UCSD-AML1 (cell line): ENCODE measurements around the gene ARHGDIG.
A peak's percentile ranks its signal among the peaks of the same experiment; 100 is the strongest.

Experiments
- DNase-seq: peaks from one replicate; lab custom pipeline; 2025; ENCODE audit not compliant: unreplicated experiment; lab: John Stamatoyannopoulos, UW

ARHGDIG gene

DNA sequence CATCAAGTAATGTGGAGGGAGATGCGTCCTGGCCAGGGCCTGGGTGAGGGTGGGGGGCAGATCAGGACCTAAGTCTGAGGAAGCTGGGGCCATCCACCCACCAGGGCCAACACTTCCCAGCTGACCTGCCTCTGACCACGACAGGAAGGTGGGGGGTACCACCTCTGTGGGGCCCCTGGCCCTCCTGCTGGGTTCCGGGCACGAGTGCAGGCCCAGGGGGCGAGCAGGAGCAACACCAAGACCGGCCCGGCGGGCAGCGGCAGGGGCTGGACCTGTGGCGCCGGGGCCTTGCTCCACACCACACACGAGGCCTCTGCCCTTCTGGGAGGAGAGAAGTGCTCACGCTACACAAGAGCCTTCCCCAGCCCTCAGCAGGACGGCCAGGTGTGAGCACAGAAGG, 15.9 kb downstream of the ARHGDIG start:
- DNase-seq = no peak

DNA sequence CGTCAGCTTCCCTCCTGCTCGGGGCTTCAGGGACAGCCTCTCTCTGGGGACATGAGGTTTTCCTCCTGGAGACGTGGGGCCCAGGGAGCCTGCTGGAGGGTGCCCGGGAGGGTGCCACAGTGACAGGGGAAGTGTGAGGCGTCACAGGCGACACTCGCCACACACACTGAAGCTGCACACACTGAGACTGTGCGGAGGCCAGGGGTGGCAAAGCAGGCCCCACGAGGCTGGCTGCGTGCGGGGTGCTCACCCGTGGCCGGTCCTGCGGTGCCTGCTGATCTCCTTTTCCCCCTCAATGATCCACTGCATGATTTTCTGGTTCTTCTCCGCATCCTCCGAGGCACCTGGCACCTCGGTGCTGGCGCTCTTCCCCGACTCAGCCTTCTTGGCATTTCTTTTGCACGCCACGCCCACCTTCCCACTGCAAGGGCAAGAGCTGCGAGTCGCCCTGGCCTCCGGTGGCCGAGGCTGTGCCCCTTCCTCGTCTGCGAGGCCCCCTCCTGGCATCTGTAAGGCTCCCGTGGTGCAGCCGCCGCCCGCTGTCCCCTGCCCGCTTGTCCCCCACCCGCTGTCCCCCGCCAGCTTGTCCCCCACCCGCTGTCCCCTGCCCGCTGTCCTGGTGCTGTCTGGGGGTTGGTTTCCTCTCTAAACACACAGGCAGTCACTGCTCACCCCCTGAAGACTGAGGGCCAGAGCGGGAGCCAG, 16.6 kb downstream of the ARHGDIG start:
- DNase-seq = no peak

DNA sequence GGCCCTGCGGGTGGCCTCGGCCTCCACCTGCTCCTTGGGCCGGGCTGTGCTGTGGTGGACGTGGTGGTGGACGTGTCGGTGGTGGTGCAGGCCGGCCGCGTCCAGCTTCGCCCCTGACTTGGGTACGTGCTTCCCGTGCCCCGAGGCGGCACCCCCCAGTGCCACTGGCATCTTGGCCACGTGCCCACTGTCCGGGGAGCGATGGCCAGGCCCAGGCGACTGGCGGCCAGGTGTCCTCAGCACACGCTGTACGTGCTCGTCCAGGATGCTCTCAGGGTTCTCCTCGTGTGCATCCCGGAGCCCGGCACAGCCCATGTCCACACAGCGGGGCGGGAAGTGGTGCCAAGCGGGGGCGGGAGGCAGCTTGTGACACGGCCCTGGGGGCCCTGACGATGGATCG, 17.4 kb downstream of the ARHGDIG start:
- no peak for DNase-seq

DNA sequence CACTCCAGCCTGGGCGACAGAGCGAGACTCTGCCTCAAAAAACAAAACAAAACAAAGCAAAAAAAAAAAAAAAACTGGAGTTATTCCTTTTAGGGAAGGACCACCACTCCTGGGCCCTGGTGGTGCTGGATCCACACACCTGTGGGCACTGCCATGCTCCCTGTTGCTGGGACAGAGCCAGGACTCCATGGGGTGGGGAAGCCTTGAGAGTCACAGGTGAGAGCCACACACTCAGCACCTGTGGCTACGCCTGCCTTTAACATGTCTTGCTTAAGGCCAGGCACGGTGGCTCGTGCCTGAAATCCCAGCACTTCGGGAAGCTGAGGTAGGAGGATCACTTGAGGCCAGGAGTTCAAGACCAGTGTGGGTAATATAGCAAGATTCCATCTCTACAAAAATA, 20.8 kb downstream of the ARHGDIG start:
- no peak for DNase-seq

DNA sequence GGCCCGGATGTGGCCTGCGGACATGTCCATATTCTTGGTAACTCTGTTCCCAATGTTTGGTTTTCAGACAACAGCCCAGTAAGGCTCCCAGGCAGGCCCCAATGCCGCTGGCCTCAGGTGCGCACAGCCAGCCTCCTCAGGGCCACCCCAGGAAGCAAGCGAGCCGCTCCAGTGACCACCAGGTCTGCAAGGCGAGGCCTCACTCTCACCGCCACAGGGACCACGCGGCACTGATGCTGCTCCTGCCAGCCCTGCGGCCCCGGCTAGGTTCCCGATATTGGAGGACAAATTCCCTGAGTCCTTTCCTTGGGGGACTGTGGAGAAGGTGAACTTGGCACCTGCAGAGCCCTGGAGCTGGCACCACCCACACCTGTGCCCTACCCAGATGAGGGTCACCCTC, 21.6 kb downstream of the ARHGDIG start:
- no peak for DNase-seq

DNA sequence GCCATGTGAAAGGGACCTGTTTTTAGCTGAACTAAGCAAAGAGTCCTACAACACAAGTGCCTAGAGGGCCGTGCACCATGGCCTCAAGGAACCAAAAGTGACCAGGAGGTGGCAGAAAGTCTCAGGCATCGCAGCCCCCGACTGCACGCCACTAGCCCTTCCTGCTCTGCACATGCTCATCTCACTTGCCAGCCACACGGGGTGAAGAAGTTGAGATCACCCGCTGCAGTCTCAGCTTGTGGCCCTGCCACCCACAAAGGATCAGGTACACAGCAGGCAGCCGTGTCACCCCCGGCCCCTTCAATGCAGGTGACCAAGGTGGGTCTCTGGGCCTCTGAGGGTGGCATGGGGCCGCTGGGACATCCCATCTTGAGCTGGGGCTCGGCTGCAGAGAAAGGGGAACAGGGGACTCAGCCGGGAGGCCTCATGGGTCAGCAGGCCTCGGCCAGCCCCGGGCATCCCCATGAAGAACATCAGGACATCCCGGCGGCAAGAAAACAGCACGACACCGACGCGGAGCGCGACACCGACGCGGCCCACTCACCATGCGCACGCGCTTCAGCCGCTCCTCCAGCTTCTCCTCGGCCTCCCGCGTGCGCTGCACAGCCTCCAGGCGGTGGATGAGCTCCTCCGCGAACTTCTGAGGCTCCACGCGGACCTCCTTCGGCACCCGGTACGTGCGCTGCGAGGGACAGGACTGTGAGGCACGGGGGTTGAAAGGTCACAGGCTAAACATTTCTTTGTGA, 23.5 kb downstream of the ARHGDIG start:
- peak; percentile 45 for DNase-seq

DNA sequence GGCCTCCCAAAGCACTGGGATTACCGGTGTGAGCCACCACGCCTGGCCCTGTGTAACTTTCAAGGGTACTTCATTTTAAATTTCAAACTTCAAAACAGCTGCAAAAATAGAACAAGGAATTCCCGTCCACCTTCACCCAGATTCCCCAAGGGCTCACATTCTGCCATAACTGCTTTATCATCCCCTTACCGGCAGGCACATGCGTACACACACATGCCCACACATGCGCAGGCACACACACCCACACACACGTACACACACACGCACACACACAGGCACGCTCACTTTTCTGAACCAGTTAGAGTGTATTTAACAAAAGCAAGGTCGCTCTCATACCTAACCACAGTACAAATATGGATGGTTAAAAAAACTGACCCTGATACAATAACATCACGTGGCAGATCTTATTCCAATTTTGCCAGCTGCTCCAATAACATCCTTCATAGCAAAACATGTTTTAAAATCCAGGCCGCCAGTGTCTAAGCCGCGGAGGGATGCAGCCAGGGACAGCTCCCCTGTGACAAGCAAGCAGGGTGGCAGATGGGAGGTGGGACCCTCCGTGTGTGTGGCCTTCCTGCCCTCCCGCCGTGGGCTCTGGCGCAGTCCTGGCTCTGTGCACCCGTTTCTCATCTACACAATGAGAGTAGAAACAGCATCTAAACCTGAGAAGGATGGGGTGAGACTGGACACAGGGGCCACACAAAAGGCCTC, 25.7 kb downstream of the ARHGDIG start:
- no peak for DNase-seq

DNA sequence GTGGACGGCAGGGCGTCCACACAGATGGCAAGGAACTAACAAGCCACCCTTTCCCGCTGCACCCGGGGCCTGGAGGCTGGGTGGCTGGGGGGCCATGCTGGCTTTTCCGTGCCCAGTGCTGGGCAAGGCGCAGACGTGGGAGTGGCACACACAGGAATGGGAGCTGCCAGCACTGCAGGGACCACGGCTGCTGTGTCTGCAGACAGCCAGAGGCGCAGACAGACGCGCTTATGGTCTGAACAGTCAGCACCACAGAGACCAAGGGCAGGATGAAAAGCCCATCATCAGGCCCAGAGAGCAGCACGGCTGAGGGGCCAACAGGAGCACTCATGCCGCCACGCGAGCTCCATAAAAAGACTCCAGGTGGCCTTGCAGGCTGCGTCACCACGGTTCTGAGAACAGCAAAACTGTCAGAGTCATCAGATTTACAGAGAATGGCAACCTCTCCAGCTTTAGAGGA, 26.6 kb downstream of the ARHGDIG start:
- DNase-seq = no peak

DNA sequence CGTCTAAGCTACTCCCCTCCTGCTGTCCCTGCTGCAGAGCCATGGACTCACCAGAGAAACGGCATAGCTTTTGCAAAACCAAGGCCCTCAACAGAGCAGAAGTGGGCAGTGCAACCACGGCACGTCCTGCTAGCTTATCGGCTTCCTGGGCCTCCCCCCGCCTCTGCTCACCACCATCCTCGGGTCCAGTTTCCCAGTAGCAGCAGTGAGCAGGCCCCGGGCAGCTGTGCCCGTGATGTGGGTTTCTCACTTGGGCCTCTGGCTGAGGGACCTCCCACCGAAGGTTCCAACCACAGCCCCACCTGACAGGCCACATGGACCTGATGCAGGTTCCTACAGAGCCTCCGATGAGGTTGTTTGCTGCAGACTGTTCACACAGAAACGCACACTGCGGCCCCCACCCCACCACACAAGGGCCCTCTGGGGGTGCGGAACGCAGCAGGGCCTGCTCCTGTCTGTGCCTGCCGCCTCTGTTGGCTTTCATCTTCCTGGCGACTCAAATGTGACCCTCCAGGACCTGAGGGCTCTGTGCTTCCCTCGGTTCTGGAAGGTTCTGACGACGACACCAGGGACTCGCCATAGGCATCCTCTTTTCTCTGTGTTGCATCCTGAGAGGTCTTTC, 27.4 kb downstream of the ARHGDIG start:
- DNase-seq = peak; percentile 42

DNA sequence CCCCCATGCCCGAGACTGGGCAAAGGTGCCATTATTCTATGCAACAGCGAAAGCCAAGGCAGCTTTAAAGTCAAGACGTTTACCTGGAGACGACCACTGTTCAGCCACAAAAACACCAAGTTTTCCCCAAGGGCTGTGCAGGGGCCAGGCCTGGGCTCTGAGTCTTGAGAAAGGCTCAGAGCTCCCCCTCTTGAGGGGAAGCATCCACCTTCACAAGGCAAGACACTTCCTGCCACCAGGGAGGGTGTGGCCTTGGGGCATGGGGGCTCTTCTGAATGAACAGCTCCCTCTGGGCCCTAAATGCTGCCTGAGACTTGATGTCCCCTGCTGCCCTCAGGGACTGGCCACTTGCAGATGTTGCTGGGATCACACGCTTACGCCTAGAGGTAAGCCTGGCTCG, 29.1 kb downstream of the ARHGDIG start:
- peak; percentile 29 for DNase-seq

DNA sequence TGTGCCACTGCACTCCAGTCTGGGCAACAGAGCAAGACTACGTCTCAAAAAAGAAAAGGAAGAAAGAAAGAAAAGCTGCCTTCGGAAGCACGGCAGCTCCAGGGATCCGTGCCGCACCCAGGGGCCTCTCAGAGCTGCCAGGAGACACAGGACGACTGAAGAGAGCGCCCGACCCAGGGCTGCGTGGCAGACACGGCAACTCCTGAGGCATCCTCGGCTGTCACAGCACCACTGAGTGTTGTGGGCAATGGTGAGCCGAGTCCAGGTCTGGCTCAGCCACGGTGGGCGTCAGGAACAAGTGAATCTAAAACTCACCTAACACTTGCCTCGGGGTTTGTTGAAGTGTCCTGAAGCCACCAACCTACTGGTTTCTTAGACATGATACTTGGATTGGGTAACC, 31.3 kb downstream of the ARHGDIG start:
- no peak for DNase-seq

DNA sequence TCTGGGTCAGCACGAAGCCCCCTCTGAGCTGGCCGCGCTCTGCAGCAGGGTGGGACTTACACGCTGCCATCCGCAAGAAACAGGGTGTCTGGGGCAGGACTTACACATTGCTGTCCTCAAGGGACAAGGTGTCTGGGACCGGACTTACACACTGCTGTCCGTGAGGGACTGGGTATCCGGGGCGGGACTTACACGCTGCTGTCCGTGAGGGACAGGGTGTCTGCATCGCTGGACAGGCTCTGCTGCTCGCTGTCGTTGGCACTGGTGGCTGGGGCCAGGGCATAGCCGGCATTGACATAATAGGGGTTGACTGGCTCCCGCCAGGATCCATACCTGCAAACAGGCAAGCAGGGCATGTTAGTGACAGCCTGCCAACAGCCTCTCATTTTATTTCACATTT, 34.0 kb downstream of the ARHGDIG start:
- no peak for DNase-seq

DNA sequence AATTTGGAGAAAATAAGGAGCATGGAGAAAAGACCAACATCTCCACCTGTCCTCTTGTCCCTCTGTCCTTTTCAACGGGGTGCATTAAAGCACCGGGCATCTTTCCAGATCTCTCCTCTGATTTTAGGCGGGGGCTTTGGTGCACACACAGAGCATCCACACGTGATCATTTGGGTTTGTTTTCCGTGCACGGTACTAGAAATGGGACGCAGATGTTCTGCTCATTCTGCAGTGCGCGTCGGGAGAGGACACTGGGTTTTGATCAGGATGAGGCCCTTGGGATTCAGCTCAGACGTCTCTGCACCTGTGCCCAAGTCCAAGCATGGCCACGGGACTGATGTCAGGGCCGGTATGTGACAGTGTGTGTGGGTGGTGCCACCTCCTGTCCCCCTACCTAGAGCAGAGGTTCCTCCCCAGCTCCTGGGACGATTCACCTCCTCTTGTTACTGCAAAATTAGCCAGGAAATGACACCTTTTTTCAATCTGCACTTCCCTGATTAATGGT, 34.5 kb downstream of the ARHGDIG start:
- DNase-seq = no peak

DNA sequence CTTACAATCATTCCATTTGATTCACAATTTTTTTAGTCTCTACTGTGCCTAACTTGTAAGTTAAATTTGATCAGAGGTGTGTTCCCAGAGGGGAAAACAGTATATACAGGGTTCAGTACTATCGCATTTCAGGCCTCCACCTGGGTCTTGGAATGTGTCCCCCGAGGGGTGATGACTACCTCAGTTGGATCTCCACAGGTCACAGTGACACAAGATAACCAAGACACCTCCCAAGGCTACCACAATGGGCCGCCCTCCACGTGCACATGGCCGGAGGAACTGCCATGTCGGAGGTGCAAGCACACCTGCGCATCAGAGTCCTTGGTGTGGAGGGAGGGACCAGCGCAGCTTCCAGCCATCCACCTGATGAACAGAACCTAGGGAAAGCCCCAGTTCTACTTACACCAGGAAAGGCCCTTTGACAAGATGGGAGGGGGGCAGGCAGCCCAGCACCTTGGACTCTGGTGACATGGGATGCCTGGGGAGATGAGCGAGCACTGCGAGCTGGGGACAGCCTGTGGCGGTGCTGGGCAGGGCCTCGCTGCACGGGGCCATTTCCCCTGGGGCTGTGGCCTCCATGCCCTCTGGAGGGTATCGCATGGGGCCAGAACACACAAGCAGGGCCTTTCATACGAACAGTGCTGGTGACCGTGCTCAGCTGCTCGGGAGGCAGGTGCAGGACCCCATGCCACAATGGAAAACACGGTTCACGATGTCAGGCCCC, 36.5 kb downstream of the ARHGDIG start:
- no peak for DNase-seq

DNA sequence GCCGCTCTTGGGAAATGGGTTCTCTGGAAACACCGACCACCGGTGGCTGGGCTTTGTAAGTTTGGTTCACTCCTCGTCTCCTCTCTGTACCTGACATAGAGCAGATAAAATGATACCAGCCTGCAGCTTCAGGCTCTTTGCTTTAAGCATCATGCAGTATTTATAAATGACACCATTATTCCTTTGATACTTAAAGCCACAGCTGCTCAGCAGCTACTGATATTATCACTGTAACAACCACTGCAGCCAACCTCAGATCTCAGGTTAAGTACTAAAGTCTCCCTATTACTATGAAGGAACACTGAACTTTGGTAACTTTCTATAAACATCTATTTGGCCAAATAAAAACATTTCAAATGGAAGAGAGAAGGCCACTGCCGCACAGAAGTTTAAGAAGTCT, 37.2 kb downstream of the ARHGDIG start:
- DNase-seq = no peak

DNA sequence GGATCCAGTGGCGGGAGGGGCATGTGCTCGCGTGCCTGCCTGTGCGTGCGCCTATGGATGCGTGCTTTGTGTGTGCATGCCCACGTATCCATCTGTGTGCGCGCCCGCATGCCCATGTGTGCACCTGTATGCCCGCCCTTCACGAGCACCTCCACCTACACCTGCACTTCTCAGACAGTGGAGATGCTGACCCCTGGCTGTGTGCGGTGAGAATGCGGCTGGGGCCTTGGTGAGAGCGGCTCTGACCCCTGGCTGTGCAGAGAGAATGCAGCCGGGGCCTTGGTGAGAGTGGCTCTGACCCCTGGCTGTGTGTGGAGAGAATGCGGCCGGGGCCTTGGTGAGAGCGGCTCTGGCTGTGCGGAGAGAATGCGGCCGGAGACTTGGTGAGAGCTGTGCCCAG, 38.2 kb downstream of the ARHGDIG start:
- no peak for DNase-seq

DNA sequence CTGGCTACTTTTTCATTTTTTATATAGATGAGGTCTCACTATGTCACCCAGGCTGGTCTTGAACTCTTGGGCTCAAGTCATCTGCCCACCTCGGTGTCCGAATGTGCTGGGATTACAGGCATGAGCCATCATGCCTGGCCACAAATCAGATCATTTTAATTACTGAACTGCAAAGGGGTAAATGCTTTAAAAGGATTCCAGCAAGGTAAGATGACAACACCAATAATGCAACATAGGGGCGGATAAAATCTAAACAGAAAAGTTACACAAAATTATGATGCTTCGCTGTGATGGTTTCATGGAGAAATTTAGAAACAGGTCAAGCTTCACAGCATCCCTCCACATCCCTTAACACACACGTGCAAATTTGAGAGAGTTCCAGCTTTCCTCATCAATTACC, 39.8 kb downstream of the ARHGDIG start:
- DNase-seq = no peak

DNA sequence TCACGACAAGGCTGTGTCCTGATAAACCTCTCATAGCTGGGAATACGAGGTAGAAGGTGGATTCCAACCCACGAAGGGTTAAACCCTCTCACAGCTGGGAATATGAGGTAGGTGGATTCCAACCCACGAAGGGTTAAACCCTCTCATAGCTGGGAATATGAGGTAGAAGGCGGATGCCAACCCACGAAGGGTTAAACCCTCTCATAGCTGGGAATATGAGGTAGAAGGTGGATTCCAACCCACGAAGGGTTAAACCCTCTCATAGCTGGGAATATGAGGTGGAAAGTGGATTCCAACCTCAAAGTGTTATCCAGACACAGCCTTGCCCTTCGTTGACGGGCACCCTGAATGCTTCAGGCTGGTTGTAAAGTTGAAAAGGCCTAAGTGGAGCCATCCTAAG, 41.1 kb downstream of the ARHGDIG start:
- DNase-seq = no peak

DNA sequence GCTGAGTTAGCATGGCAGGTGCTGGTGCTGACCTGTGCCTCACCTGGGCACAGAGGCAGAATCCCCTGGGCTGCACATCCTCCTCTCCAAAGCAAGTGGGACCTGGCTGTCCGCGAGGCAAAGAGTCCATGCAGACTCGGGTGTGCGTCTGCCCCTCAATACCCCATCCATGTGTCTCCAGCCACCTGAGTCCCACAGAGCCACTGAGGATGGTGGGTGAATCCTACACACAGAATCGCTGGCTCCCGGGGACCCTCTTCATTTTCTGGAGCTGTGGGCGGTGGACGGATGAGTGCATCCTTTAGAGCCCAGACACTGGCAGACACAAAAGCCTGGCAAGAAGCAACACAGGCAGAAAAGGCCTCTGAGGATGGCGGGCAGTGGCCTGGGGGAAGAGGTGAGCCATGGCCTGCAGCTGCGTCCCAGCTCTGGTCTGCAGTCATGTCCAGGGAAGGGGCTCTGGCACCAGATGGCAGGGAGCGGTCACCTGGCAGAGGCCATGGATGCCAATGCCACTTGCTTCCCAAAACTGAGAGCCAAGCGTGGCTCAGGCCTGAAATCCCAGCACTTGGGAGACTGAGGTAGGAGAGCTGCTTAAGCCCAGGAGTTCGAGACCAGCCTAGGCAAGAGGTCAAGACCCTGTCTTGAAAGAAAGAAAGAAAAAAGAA, 42.2 kb downstream of the ARHGDIG start:
- DNase-seq = no peak

DNA sequence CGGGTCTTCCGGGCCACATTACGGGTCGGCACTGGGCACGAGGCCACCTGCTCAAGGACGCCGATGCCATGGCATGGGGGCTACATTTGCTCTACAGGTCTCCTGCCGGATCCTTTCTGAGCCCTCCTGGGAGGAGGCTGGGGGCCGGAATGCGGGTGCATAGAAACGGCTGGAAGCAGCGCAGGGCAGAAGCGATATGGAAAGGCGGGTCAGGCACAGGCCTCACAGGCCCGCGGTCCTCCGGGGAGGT, 43.7 kb downstream of the ARHGDIG start:
- no peak for DNase-seq
